K562 (cell line): ENCODE measurements around the gene GPR183. TPM values are rescaled to one million over a fixed set of nuclear protein-coding genes. Genes with fewer than 3 reads are reported as not detected.

Experiments
- ATAC-seq: fragments of 200-7000 bp; cut with Tn5 transposase; 3 replicates; pipeline ENCODE4 v1.9.1; 2020; ENCODE audit warnings: moderate library complexity
- BruUV-seq: library from RNA; stranded (reverse); fragments of 400-500 nt; replicated peaks from 2 replicates; lab custom pipeline; 2021; lab: Mats Ljungman, UMichigan
- CTCF ChIA-PET: fragments of 300-600 bp; formaldehyde crosslinking; extraction: SDS; loops from one replicate; lab custom pipeline; 2021; ENCODE audit warnings: low intra/inter-chr PET ratio; lab: Yijun Ruan, JAX
- POLR2A ChIA-PET: fragments of 300-600, 350-650 bp; sonication (Branson Sonifier 250); formaldehyde crosslinking; extraction: SDS; loops from one replicate; lab custom pipeline; 2021; ENCODE audit warnings: antibody characterized with exemption, inconsistent platforms; lab: Yijun Ruan, JAX
- DNase-seq, 4 experiments: peaks; one replicate each; pipeline versions ENCODE4 v3.0.0 to v3.0.0-alpha.2; 2011 to 2018; ENCODE audit warnings: low spot score in 3 of 4, mixed read lengths in 3 of 4; ENCODE audit errors: extremely low read depth in 1 of 4
- FAIRE-seq: peaks from 2 replicates; lab custom pipeline; 2011; peaks lifted over from hg19 to GRCh38; lab: Jason Lieb, UNC
- H2AFZ ChIP-seq: 2 replicates; pipeline ENCODE4 v1.6.0; 2011; ENCODE audit warnings: low read depth, low read length, control low read depth, inconsistent platforms
- H3K27ac ChIP-seq: fragments of 200-600 bp; 3 replicates; pipeline ENCODE4 v1.8.0; 2011; ENCODE audit warnings: low read depth, mild to moderate bottlenecking, control low read depth, inconsistent platforms, low read length, moderate library complexity, mixed read lengths; ENCODE audit errors: extremely low read depth
- H3K27me3 ChIP-seq, 2 experiments: fragments of 300-600 bp in 1 of 2; 2 replicates in 1 of 2; 3 replicates in 1 of 2; pipeline versions ENCODE4 v1.6.0 to v1.8.0; 2011; ENCODE audit warnings: inconsistent platforms in 2 of 2, low read length in 2 of 2, mild to moderate bottlenecking in 1 of 2, mixed read lengths in 1 of 2, moderate library complexity in 1 of 2; ENCODE audit not compliant: control insufficient read depth in 2 of 2, insufficient read depth in 2 of 2
- H3K36me3 ChIP-seq: fragments of 300-600 bp; 3 replicates; pipeline ENCODE4 v1.8.0; 2011; ENCODE audit warnings: mild to moderate bottlenecking, low read length, inconsistent platforms; ENCODE audit not compliant: control insufficient read depth, insufficient read depth
- H3K4me1 ChIP-seq, 2 experiments: fragments of 200-600 bp in 1 of 2; replicated peaks in 1 of 2; 2 replicates in 1 of 2; 3 replicates in 1 of 2; pipeline versions ENCODE4 v1.5.1 to v1.8.0; 2011; ENCODE audit warnings: inconsistent platforms in 2 of 2, low read length in 2 of 2, mild to moderate bottlenecking in 1 of 2, mixed read lengths in 1 of 2, moderate library complexity in 1 of 2; ENCODE audit not compliant: control insufficient read depth in 2 of 2, insufficient read depth in 2 of 2
- H3K4me2 ChIP-seq: 2 replicates; pipeline ENCODE4 v1.6.1; 2011; ENCODE audit warnings: low read length, control low read depth, inconsistent platforms, mixed read lengths; ENCODE audit not compliant: insufficient read depth
- H3K4me3 ChIP-seq: fragments of 200-600 bp; sonication (generic), shearing (Covaris generic); 2 replicates; pipeline ENCODE4 v1.5.1; 2016; ENCODE audit warnings: control low read depth, inconsistent platforms
- H3K79me2 ChIP-seq: fragments of 200-600 bp; 3 replicates; pipeline ENCODE4 v1.8.0; 2011; ENCODE audit warnings: low read length, inconsistent platforms; ENCODE audit not compliant: control insufficient read depth, insufficient read depth
- H3K9ac ChIP-seq, 2 experiments: 2 replicates each; pipeline versions ENCODE4 v1.6.0 to v1.6.1; 2011; ENCODE audit warnings: low read depth in 2 of 2, low read length in 2 of 2, control low read depth in 1 of 2, inconsistent platforms in 1 of 2, mild to moderate bottlenecking in 1 of 2, mixed read lengths in 1 of 2; ENCODE audit not compliant: insufficient read depth in 1 of 2
- H3K9me1 ChIP-seq: one replicate; pipeline ENCODE4 v1.6.0; 2011; ENCODE audit warnings: inconsistent platforms, mild to moderate bottlenecking, low read length, moderate library complexity; ENCODE audit not compliant: control insufficient read depth, insufficient read depth
- H3K9me3 ChIP-seq: replicated peaks from 2 replicates; pipeline ENCODE4 v1.5.1; 2011; ENCODE audit warnings: low read depth, low read length, inconsistent platforms; ENCODE audit not compliant: control insufficient read depth, insufficient read depth
- H4K20me1 ChIP-seq: replicated peaks from 2 replicates; pipeline ENCODE4 v1.6.1; 2011; ENCODE audit warnings: low read length, inconsistent platforms, mixed read lengths; ENCODE audit not compliant: control insufficient read depth, insufficient read depth
- DIDO1 ChIP-seq: fragments of 450-650 bp; IDR thresholded peaks from 2 replicates; pipeline ENCODE4 v1.6.1; 2016; ENCODE audit warnings: low read depth, missing biosample characterization, missing genetic modification characterization
- HDAC1 ChIP-seq, 2 experiments: fragments of 450-650 bp; IDR thresholded peaks; 2 replicates each; pipeline ENCODE4 v1.6.1; 2016 to 2017; ENCODE audit warnings: inconsistent platforms in 1 of 2, mild to moderate bottlenecking in 1 of 2, moderate library complexity in 1 of 2
- MBD2 ChIP-seq: sonication (generic); IDR thresholded peaks from 2 replicates; pipeline ENCODE4 v1.6.1; 2016; ENCODE audit warnings: low read depth, borderline replicate concordance
- TGIF2 ChIP-seq: sonication (generic); formaldehyde crosslinking; IDR thresholded peaks from 2 replicates; pipeline ENCODE4 v1.8.1; 2022; ENCODE audit warnings: mild to moderate bottlenecking, missing genetic modification reagents, moderate library complexity
- WGBS: fragments of 100-300 bp; shearing (Covaris generic); methylation state at CpG from one replicate; pipeline ENCODE4 v1.1.6; 2016; ENCODE audit warnings: low coverage, mixed read lengths; ENCODE audit not compliant: insufficient coverage; ENCODE audit errors: missing lambda C conversion rate; 5-methylcytosine and 5-hydroxymethylcytosine counted together
- in situ Hi-C: fragments of 300-500 bp; cut with MboI; formaldehyde crosslinking; loops from 4 replicates; pipeline ENCODE4 v1.15.0; 2018; ENCODE audit warnings: inconsistent platforms, mixed read lengths
- intact Hi-C: fragments of 100-400 bp; cut with micrococcal nuclease; formaldehyde crosslinking; loops from 2 replicates; pipeline ENCODE4 v1.14.2; 2022
- polyA plus RNA-seq, 8 experiments: library from polyadenylated mRNA; depleted of rRNA in 4 of 8; stranded (reverse) in 5 of 8; unstranded in 3 of 8; fragments of >200 nt; fragmentation: Nextera tagmentation in 2 of 8; fragmentation: Illumina TruSeq in 1 of 8; extraction: Ambion mirVana in 2 of 8; extraction: Trizol in 1 of 8; gene quantifications; 2 replicates each; pipeline versions ENCODE4 v1.2.1 to v1.2.3, GENCODE V29; 2011 to 2014; ENCODE audit warnings: inconsistent platforms in 1 of 8, missing spikeins in 1 of 8
- total RNA-seq, 7 experiments: library from RNA; depleted of rRNA in 6 of 7; stranded (reverse); fragments of >200 nt in 6 of 7; fragmentation: Illumina TruSeq in 2 of 7; extraction: Trizol in 2 of 7; gene quantifications; 2 replicates each; pipeline versions ENCODE4 v1.2.1 to v1.2.3, GENCODE V29; 2011 to 2021; ENCODE audit warnings: low replicate concordance in 1 of 7
- TF ChIP-seq, protein P1 (sequence below), 2 experiments: fragments of 450-650 bp; IDR thresholded peaks; 2 replicates each; pipeline ENCODE4 v1.6.1; 2016; ENCODE audit warnings: mild to moderate bottlenecking in 2 of 2, borderline replicate concordance in 1 of 2, low read depth in 1 of 2, moderate library complexity in 1 of 2
- TF ChIP-seq, protein P2 (sequence below): fragments of 450-650 bp; IDR thresholded peaks from 2 replicates; pipeline ENCODE4 v1.6.1; 2014; ENCODE audit warnings: low read depth, mild to moderate bottlenecking, moderate library complexity, borderline replicate concordance
- TF ChIP-seq, protein P3 (sequence below): conservative IDR thresholded peaks from 2 replicates; pipeline ENCODE4 v1.6.1; 2011; ENCODE audit warnings: low read depth, mild to moderate bottlenecking, low read length; ENCODE audit not compliant: control insufficient read depth
- TF ChIP-seq, protein P4 (sequence below): sonication (generic); formaldehyde crosslinking; IDR thresholded peaks from 2 replicates; pipeline ENCODE4 v1.8.0; 2022; ENCODE audit warnings: mild to moderate bottlenecking, missing genetic modification reagents

The GPR183 gene
- total and polyA plus RNA-seq, 9 of the 15 experiments (the other 6 are each of a cell fraction or from before 2014, with no cell fraction given), result 1.3 to 10.2 (median 3.7) TPM

DNA sequence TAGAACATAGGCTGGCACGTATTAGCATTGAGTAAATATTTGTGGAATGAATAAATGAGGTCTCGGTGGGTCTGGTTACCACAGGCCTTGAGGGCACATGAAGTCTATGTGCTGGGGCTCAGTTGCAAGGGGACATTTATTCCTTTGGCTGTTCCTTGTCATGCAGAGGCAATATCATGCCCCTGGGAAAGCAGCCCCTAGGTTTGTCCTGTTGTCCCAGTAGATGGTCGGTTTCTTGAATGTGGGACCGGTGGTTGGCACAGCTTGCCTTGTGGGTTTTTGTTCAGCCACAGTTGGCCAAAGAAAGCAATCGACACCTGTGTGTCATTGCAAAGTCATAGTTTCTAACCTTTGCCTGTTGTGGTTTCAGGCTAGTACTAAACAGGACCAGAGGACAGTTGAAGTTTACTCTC is 24.7 kb upstream of the GPR183 start:
- Histone ChIP-seq H3K4me2 (peak overlapping the region; percentile 21; the same call in 1 of the 2 replicates), H3K36me3 (peaks cover 16% of the 10 kb centered on the region), H3K79me2 (peaks cover 6% of the 10 kb centered on the region; the same call in 1 of the 3 replicates), H3K9ac (no peak overlapping the region), H3K9me3 (no peaks in the 10 kb centered on the region), H3K27ac (peak overlapping the region; percentile 59; the same call in 1 of the 3 replicates), H3K9me1 (no peaks in the 10 kb centered on the region), H3K4me1 (peaks cover 6 to 22% of the 10 kb centered on the region in 2 experiments), H3K4me3 (no peak overlapping the region), H3K27me3 (no peaks in the 10 kb centered on the region), H2AFZ (no peak overlapping the region), H4K20me1 (no peaks in the 10 kb centered on the region)
- no peak for DNase-seq
- no TSS peak for BruUV-seq
- 68% methylated on average over 5 of the region's 5 CpGs for WGBS
- no peak for FAIRE-seq
- peak; percentile 17; the same call in 1 of the 3 replicates for ATAC-seq
- POLR2A ChIA-PET, result no interaction called here
- CTCF ChIA-PET, result no interaction called here
- intact Hi-C loops, result loop anchor here (5.0 kb wide), 1 partner anchor 65 kb away; no protein-coding TSS in a partner anchor
- in situ Hi-C loops, result no loop called here
- TF ChIP-seq DIDO1 (tag), result no peak
- TF ChIP-seq, protein P1, sequence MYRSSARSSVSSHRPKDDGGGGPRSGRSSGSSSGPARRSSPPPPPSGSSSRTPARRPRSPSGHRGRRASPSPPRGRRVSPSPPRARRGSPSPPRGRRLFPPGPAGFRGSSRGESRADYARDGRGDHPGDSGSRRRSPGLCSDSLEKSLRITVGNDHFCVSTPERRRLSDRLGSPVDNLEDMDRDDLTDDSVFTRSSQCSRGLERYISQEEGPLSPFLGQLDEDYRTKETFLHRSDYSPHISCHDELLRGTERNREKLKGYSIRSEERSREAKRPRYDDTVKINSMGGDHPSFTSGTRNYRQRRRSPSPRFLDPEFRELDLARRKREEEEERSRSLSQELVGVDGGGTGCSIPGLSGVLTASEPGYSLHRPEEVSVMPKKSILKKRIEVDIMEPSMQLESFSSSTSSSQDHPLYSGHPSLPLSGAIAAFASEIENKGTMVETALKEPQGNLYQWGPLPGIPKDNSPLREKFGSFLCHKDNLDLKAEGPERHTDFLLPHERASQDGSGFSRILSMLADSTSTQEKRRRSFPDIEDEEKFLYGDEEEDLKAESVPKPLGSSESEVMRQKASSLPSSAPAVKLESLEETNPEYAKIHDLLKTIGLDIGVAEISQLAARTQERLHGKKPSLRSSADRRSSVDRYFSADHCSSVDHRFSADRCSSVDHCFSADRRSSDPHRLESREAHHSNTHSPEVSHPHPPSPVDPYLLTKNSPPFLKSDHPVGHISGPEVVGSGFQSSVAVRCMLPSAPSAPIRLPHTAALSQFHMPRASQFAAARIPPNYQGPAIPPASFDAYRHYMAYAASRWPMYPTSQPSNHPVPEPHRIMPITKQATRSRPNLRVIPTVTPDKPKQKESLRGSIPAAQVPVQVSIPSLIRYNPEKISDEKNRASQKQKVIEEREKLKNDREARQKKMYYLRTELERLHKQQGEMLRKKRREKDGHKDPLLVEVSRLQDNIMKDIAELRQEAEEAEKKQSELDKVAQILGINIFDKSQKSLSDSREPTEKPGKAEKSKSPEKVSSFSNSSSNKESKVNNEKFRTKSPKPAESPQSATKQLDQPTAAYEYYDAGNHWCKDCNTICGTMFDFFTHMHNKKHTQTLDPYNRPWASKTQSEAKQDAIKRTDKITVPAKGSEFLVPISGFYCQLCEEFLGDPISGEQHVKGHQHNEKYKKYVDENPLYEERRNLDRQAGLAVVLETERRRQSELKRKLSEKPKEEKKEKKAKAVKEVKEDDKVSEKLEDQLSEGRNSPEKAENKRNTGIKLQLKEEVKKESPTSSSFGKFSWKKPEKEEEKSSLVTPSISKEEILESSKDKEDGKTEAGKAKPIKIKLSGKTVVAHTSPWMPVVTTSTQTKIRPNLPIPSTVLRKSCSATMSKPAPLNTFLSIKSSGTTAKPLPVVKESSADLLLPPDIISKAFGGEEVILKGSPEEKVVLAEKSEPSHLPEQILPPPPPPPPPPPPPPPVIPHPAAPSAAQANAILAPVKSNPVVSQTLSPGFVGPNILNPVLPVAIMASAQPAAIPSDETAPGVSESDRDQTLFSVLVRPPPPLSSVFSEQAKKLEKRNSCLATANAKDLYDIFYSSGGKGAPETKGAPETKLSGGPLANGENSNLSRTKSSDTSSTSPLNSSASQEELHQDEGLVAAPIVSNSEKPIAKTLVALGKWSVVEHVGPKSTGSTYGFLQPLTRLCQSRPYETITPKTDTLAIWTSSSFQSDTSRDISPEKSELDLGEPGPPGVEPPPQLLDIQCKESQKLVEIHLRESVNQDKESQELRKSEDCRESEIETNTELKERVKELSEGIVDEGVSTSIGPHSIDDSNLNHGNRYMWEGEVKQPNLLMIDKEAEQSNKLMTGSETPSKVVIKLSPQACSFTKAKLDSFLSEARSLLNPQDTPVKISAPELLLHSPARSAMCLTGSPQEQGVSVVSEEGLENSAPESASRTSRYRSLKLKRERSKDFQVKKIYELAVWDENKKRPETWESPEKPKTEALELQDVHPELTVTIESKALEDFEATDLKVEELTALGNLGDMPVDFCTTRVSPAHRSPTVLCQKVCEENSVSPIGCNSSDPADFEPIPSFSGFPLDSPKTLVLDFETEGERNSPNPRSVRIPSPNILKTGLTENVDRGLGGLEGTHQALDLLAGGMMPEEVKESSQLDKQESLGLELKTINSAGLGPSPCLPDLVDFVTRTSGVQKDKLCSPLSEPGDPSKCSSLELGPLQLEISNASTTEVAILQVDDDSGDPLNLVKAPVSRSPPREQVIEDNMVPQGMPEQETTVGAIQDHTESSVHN (IDR thresholded peaks at IDR 0.05; ENCODE audit: borderline replicate concordance in 1 of 2, low read depth in 1 of 2), result no peak
- TF ChIP-seq, protein P2, sequence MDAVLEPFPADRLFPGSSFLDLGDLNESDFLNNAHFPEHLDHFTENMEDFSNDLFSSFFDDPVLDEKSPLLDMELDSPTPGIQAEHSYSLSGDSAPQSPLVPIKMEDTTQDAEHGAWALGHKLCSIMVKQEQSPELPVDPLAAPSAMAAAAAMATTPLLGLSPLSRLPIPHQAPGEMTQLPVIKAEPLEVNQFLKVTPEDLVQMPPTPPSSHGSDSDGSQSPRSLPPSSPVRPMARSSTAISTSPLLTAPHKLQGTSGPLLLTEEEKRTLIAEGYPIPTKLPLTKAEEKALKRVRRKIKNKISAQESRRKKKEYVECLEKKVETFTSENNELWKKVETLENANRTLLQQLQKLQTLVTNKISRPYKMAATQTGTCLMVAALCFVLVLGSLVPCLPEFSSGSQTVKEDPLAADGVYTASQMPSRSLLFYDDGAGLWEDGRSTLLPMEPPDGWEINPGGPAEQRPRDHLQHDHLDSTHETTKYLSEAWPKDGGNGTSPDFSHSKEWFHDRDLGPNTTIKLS, result no peak
- no peak for TF ChIP-seq HDAC1 (IDR thresholded peaks at IDR 0.05)
- no peak for TF ChIP-seq MBD2
- TF ChIP-seq, protein P3, sequence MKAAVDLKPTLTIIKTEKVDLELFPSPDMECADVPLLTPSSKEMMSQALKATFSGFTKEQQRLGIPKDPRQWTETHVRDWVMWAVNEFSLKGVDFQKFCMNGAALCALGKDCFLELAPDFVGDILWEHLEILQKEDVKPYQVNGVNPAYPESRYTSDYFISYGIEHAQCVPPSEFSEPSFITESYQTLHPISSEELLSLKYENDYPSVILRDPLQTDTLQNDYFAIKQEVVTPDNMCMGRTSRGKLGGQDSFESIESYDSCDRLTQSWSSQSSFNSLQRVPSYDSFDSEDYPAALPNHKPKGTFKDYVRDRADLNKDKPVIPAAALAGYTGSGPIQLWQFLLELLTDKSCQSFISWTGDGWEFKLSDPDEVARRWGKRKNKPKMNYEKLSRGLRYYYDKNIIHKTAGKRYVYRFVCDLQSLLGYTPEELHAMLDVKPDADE, result no peak
- no peak for TF ChIP-seq TGIF2 (CRISPR knock-in tag)
- TF ChIP-seq, protein P4, sequence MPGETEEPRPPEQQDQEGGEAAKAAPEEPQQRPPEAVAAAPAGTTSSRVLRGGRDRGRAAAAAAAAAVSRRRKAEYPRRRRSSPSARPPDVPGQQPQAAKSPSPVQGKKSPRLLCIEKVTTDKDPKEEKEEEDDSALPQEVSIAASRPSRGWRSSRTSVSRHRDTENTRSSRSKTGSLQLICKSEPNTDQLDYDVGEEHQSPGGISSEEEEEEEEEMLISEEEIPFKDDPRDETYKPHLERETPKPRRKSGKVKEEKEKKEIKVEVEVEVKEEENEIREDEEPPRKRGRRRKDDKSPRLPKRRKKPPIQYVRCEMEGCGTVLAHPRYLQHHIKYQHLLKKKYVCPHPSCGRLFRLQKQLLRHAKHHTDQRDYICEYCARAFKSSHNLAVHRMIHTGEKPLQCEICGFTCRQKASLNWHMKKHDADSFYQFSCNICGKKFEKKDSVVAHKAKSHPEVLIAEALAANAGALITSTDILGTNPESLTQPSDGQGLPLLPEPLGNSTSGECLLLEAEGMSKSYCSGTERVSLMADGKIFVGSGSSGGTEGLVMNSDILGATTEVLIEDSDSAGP, result no peak
